ENCODE data around the gene SPATA45. TPM values are rescaled to one million over a fixed set of nuclear protein-coding genes. Genes with fewer than 3 reads are reported as not detected.

The SPATA45 gene
- total RNA-seq, 1 experiment from 2014 or later = 0.68 TPM

DNA sequence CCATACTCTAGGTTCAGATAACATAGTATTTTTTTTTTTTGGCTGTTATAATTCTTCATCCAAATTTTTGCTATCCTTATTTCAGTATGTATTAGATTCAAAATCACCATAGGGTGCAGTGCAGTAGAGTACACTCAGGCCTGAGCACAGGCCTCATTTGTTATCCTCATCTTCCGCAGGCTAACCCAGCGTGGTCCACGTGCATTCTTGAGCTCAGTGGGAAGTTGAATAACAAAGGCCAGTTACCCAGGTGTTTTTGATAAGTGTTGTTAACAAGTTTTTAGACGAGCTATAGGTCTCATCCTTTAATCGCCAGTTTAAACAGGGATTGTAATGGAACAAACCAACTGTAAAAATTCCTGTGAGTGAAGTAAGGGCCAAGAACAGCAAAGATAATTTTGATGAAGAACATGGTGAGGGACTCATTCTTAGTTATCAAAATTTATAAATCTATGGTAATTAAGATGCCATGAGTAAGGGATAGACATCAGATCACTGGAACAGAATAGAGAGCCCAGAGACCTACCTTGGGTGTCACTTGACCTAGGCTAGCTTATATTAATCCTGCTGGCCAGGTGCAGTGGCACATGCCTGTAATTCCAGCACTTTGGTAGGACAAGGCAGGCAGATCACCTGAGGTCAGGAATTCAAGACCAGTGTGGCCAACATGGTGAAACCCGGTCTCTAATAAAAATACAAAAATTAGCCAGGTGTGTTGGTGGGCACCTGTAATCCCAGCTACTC, 32.7 kb upstream of the SPATA45 start:
- Histone ChIP-seq H4K91ac (ENCODE audit: insufficient read length, low read depth, low read length) (no peak overlapping the region), H3K27me3 (ENCODE audit: insufficient read depth, low read length) (no peaks in the 10 kb centered on the region), H2BK20ac (ENCODE audit: low read depth, low read length, poor library complexity, severe bottlenecking) (no peak overlapping the region), H3K23ac (ENCODE audit: insufficient read length, low read depth, low read length) (no peak overlapping the region), H3K79me2 (ENCODE audit: insufficient read depth, low read length) (no peaks in the 10 kb centered on the region), H2AK5ac (ENCODE audit: insufficient read length, low read length) (no peak overlapping the region), H3K9me3 (ENCODE audit: control insufficient read depth, low read depth, low read length) (no peaks in the 10 kb centered on the region), H3K14ac (ENCODE audit: insufficient read depth, low read length) (no peak overlapping the region), H3K79me1 (ENCODE audit: insufficient read depth, low read depth, low read length, poor library complexity, severe bottlenecking) (peaks cover 5% of the 10 kb centered on the region), H4K8ac (replicated peaks; ENCODE audit: insufficient read length, low read depth, low read length) (no peak overlapping the region), H2AFZ (ENCODE audit: low read length) (no peak overlapping the region), H2BK15ac (ENCODE audit: low read depth, low read length) (no peak overlapping the region), H3K56ac (ENCODE audit: insufficient read length, low read depth, low read length) (no peak overlapping the region), H3K18ac (ENCODE audit: insufficient read length, low read depth, low read length) (no peak overlapping the region), H3K9ac (ENCODE audit: extremely low read depth, insufficient read length, low read length) (no peak overlapping the region), H3K27ac (ENCODE audit: insufficient read length, low read depth, low read length) (no peak overlapping the region), H2BK5ac (ENCODE audit: insufficient read length, low read length) (no peak overlapping the region), H3T11ph (ENCODE audit: low read length) (no peak overlapping the region), H4K20me1 (ENCODE audit: control insufficient read depth, insufficient read depth, insufficient read length) (no peaks in the 10 kb centered on the region), H3K23me2 (ENCODE audit: insufficient read length, low read depth, low read length, poor library complexity, severe bottlenecking) (no peaks in the 10 kb centered on the region), H3K4ac (ENCODE audit: low read depth, low read length) (no peak overlapping the region), H3K4me2 (ENCODE audit: insufficient read depth, insufficient read length, low read length) (no peak overlapping the region), H2BK12ac (ENCODE audit: insufficient read length, low read depth, low read length) (no peak overlapping the region), H4K5ac (ENCODE audit: insufficient read length, low read depth, low read length) (no peak overlapping the region), H2BK120ac (ENCODE audit: low read depth, low read length, poor library complexity, severe bottlenecking) (no peak overlapping the region), H3K4me1 (ENCODE audit: insufficient read depth, low read length) (peaks cover 2% of the 10 kb centered on the region; the same call in 1 of the 2 replicates)
- TF ChIP-seq, protein P1, sequence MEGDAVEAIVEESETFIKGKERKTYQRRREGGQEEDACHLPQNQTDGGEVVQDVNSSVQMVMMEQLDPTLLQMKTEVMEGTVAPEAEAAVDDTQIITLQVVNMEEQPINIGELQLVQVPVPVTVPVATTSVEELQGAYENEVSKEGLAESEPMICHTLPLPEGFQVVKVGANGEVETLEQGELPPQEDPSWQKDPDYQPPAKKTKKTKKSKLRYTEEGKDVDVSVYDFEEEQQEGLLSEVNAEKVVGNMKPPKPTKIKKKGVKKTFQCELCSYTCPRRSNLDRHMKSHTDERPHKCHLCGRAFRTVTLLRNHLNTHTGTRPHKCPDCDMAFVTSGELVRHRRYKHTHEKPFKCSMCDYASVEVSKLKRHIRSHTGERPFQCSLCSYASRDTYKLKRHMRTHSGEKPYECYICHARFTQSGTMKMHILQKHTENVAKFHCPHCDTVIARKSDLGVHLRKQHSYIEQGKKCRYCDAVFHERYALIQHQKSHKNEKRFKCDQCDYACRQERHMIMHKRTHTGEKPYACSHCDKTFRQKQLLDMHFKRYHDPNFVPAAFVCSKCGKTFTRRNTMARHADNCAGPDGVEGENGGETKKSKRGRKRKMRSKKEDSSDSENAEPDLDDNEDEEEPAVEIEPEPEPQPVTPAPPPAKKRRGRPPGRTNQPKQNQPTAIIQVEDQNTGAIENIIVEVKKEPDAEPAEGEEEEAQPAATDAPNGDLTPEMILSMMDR (conservative IDR thresholded peaks at IDR 0.05) = no peak
- no peaks in the 10 kb centered on the region; a peak in 1 of 5 replicates for H3K9me3 Mint-ChIP-seq
- WGBS (ENCODE audit: extremely low coverage, insufficient read length, low lambda C conversion rate) = no CpG with 5 or more reads among the region's 6 CpGs
- peak overlapping the region in 1 of 2 experiments; percentile 8; a peak in 1 of 5 replicates for H3K4me3 Mint-ChIP-seq
- H3K27me3 Mint-ChIP-seq (ENCODE audit: low read depth) = no peaks in the 10 kb centered on the region
- peaks cover 18 to 21% of the 10 kb centered on the region in 2 experiments for H3K4me1 Mint-ChIP-seq
- peak overlapping the region; percentile 17 to 94 (median 66); a peak in 6 of 7 replicates for H3K27ac Mint-ChIP-seq
- DNase-seq = peak; percentile 41
- peaks cover 51 to 79% (median 76%) of the 10 kb centered on the region in 3 experiments for H3K36me3 Mint-ChIP-seq (ENCODE audit: insufficient read depth in 1 of 3, low read depth in 3 of 3)
